HG03060 (cell line): ENCODE data around the gene TMEM218.
"Not testable (repeated sequence)": the region's sequence is repeated elsewhere in the genome, so short reads cannot be mapped to it uniquely, and the experiment has no call there.

Source experiments
- ATAC-seq: cut with Tn5 transposase; IDR thresholded peaks from one replicate; pipeline ENCODE4 v1.9.1; 2021; ENCODE audit warnings: low read depth, moderate number of reproducible peaks; ENCODE audit not compliant: unreplicated experiment

TMEM218 gene

DNA sequence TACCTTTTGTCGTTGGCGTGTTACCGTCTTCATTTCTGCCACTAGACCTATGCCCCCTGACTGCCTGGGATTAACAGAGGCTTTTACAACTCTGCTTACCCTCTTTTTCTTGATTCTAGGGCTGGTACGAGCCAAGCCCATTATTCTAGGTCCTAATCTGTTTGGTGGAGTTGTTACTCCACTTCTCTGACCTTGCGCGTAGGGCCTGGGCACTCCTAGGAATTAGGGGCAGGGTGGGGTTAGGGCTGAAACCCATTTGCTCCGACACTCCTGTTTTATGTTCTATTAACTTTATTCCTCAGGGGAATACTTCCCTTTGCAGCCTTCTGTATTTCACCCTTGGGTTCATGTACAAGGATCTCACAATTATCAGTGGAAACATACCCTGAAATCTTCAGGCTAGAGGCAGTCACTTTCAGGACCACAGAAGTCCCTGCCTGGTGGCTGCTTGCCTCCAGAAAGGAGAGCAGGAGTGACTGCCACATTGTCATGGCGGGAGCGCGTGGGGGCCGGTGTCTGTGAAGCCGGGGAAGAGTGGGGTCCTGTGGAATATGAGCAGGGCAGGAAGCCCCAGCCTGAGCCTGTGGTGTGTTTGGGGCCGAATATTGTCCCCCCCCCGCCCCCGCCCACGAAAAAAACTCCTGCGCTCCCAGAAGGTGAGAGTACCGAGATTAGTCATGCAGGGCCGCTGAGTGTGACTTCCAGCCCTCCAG lies 49.1 kb downstream of the TMEM218 start:
- no peak for ATAC-seq

DNA sequence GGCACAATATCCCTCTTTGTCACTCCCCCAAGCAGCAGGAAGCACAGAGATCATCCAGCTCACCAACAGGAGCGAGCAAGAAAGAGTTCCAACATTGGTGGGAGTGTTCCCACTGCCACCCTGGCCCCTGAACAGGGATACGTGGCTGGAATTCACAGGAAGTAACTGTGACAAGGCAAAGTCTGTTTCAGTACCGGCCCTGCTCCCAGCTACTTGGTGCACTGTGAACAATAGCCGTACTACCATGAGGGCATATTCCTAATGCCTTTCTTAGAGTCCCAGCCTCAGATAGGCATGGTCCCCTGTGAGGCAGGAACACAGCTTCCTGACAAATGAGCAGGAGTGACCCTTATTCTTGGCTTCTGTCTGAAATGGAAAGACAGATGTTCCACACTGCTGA lies 50.1 kb downstream of the TMEM218 start:
- no peak for ATAC-seq

GRCh38 chr11:125057693-125058016 lies 53.8 kb downstream of the TMEM218 start:
- no peak for ATAC-seq

DNA sequence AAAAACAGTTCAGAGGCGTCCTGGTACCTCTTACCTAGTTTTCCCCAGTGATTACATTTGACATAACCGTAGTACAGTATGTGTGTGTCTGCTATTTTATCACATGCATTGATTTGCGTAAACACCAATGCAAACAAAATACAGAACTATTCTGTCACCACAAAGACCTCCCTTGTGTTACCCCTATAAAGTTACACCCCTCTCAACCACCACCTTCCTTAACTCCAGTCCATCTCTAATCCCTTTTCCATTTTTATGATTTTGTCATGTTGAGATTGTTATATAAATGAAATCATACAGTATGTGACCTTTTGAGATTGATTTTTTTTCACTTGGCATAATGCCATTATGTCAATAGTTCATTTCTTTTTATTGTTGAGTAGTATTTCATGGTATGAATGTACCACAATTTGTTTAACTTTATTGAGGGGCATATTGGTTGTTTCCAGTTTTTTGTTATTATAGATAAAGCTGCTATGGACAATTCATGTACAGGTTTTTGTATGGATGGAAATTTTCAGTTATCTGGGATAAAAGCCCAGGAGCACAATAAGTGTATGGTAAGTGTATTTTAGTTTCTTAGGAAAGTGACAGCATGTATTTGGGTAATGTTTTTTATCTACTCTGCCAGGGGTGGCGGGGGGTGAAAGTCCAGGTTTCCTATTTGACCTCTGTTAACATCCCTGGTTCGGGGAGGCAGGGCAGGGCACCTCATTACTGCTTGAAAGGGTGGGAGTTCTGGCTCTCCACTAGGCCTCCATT lies 54.3 kb downstream of the TMEM218 start:
- no peak for ATAC-seq

DNA sequence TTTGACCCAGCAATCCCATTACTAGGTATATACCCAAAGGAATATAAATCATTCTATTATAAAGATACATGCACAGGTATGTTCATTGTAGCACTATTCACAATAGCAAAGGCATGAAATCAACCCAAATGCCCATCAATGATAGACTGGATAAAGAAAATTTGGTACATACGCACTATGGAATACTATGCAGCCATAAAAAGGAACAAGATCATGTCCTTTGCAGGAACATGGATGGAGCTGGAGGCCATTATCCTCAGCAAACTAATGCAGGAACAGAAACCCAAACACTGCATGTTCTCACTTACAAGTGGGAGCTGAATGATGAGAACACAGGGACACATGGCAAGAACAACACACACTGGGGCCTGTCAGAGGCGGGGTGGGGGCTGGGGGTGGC lies 55.3 kb downstream of the TMEM218 start:
- ATAC-seq = not testable (repeated sequence)

GRCh38 chr11:125055107-125055715 lies 56.2 kb downstream of the TMEM218 start:
- ATAC-seq = no peak

GRCh38 chr11:125053167-125053566 lies 58.3 kb downstream of the TMEM218 start:
- no peak for ATAC-seq

DNA sequence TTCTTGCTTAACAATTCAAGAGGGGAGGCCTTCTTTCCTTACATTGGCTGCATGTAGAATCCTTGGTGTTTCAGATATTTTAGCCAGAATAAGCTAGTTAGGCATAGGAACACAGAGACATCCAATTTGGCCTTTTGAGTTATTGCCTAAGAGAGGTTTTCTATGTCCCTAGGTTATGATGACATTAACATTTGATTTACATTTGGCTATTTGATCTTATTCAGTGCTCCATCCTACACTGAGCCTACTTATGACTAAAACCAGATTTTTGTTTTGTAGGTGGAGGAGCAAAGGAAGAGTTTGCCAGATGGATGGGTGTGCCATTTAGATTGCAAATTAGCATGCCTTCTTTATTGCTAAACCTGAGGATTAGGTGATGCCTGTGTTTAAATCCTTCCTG lies 59.4 kb downstream of the TMEM218 start:
- ATAC-seq = no peak

GRCh38 chr11:125049164-125049792 lies 62.1 kb downstream of the TMEM218 start:
- no peak for ATAC-seq
